Hepatocyte (in vitro differentiated cells): ENCODE data around the gene F8. TPM values are rescaled to one million over a fixed set of nuclear protein-coding genes. Genes with fewer than 3 reads are reported as not detected.
"Not testable (repeated sequence)": the region's sequence is repeated elsewhere in the genome, so short reads cannot be mapped to it uniquely, and the experiment has no call there.

Source experiments
- DNase-seq: peaks from one replicate; pipeline ENCODE4 v3.0.0-alpha.2; 2016; ENCODE audit warnings: low spot score
- H2AFZ ChIP-seq: fragments of 200-600 bp; sonication (generic); 2 replicates; pipeline ENCODE4 v1.6.0; 2016; ENCODE audit warnings: antibody characterized with exemption, mild to moderate bottlenecking
- H3K27ac ChIP-seq: fragments of 200-600 bp; sonication (generic); 2 replicates; pipeline ENCODE4 v1.5.1; 2016; ENCODE audit warnings: mild to moderate bottlenecking
- H3K27me3 ChIP-seq: fragments of 200-600 bp; sonication (generic); 2 replicates; pipeline ENCODE4 v1.6.1; 2016
- H3K36me3 ChIP-seq: fragments of 200-600 bp; sonication (generic); replicated peaks from 2 replicates; pipeline ENCODE4 v1.5.1; 2016; ENCODE audit warnings: low read depth; ENCODE audit not compliant: insufficient read depth
- H3K4me1 ChIP-seq: fragments of 200-600 bp; sonication (generic); 2 replicates; pipeline ENCODE4 v1.5.1; 2016; ENCODE audit warnings: mild to moderate bottlenecking, moderate library complexity; ENCODE audit not compliant: insufficient read depth
- H3K4me2 ChIP-seq: fragments of 200-600 bp; sonication (generic); 2 replicates; pipeline ENCODE4 v1.6.0; 2016
- H3K4me3 ChIP-seq: fragments of 200-600 bp; sonication (generic); 2 replicates; pipeline ENCODE4 v1.5.1; 2016; ENCODE audit warnings: mild to moderate bottlenecking
- H3K79me2 ChIP-seq: fragments of 200-600 bp; sonication (generic); 2 replicates; pipeline ENCODE4 v1.6.0; 2017; ENCODE audit warnings: mild to moderate bottlenecking
- H3K9me2 ChIP-seq: fragments of 200-600 bp; sonication (generic); replicated peaks from 2 replicates; pipeline ENCODE4 v1.6.0; 2017; ENCODE audit warnings: mild to moderate bottlenecking; ENCODE audit not compliant: insufficient read depth
- H3K9me3 ChIP-seq: fragments of 200-600 bp; sonication (generic); 2 replicates; pipeline ENCODE4 v1.5.1; 2016; ENCODE audit warnings: low read depth, mild to moderate bottlenecking
- H4K20me1 ChIP-seq: fragments of 200-600 bp; sonication (generic); 2 replicates; pipeline ENCODE4 v1.6.0; 2016; ENCODE audit warnings: mild to moderate bottlenecking; ENCODE audit not compliant: insufficient read depth, poor library complexity, severe bottlenecking
- EZH2 ChIP-seq: fragments of 200-600 bp; sonication (generic); IDR thresholded peaks from 2 replicates; pipeline ENCODE4 v1.6.1; 2016; ENCODE audit warnings: antibody characterized with exemption, mild to moderate bottlenecking, borderline replicate concordance
- EZH2phosphoT487 ChIP-seq: fragments of 200-600 bp; sonication (generic); IDR thresholded peaks from one replicate; pipeline ENCODE4 v1.6.1; 2018; ENCODE audit warnings: antibody characterized with exemption, mild to moderate bottlenecking, low read depth, moderate library complexity; ENCODE audit not compliant: unreplicated experiment, severe bottlenecking
- WGBS: methylation state at CpG from one replicate; pipeline ENCODE4 v1.1.6; 2016; ENCODE audit warnings: low lambda C conversion rate; ENCODE audit errors: missing lambda C conversion rate; 5-methylcytosine and 5-hydroxymethylcytosine counted together
- polyA plus RNA-seq: library from polyadenylated mRNA; unstranded; fragments of >200 nt; fragmentation: Nextera tagmentation; extraction: Ambion mirVana; gene quantifications from 2 replicates; pipeline ENCODE4 v1.2.1, GENCODE V29; 2016
- total RNA-seq: library from RNA; depleted of rRNA; stranded (reverse); fragments of >200 nt; gene quantifications from 2 replicates; pipeline ENCODE4 v1.2.3, GENCODE V29; 2014
- TF ChIP-seq, protein P1 (sequence below): fragments of 200-600 bp; sonication (generic); IDR thresholded peaks from 2 replicates; pipeline ENCODE4 v1.5.1; 2016; ENCODE audit warnings: antibody characterized with exemption, mild to moderate bottlenecking; ENCODE audit not compliant: poor library complexity

F8 gene
- total and polyA plus RNA-seq, 2 experiments from 2014 or later, result 0.92 to 1.4 TPM

DNA sequence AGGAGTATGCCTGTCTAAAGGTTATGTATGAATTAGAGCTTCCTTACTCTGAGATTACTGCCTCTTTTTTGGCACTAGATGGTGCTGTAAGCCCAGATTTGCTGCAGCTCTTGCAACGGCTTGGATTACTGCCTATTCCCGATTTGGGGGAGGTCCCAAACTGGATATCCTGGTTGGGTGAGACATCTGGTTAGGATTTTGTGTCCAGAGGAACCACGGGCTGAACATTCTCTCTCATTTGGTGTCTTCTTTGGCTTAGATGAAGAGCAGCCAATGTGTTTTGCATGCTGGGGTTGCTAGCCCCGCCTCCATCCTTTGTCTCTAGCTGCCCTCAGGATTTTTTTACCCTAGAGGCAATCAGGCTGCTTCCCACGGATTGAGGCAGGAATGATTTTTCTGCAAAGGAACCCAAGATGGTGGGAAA lies 104.5 kb downstream of the F8 start:
- H3K27me3 ChIP-seq, result no peaks in the 10 kb centered on the region
- no peaks in the 10 kb centered on the region for H4K20me1 ChIP-seq
- no peaks in the 10 kb centered on the region for H3K4me1 ChIP-seq
- no peaks in the 10 kb centered on the region for H3K36me3 ChIP-seq
- H3K4me2 ChIP-seq, result peak overlapping the region; percentile 66
- no peak overlapping the region for H3K4me3 ChIP-seq
- no peaks in the 10 kb centered on the region for H3K9me2 ChIP-seq
- WGBS, result 21% methylated on average over 5 of the region's 5 CpGs
- H2AFZ ChIP-seq, result peak overlapping the region; percentile 25
- H3K9me3 ChIP-seq, result no peaks in the 10 kb centered on the region
- TF ChIP-seq EZH2 (no peak), EZH2phosphoT487 (no peak)
- TF ChIP-seq, protein P1, sequence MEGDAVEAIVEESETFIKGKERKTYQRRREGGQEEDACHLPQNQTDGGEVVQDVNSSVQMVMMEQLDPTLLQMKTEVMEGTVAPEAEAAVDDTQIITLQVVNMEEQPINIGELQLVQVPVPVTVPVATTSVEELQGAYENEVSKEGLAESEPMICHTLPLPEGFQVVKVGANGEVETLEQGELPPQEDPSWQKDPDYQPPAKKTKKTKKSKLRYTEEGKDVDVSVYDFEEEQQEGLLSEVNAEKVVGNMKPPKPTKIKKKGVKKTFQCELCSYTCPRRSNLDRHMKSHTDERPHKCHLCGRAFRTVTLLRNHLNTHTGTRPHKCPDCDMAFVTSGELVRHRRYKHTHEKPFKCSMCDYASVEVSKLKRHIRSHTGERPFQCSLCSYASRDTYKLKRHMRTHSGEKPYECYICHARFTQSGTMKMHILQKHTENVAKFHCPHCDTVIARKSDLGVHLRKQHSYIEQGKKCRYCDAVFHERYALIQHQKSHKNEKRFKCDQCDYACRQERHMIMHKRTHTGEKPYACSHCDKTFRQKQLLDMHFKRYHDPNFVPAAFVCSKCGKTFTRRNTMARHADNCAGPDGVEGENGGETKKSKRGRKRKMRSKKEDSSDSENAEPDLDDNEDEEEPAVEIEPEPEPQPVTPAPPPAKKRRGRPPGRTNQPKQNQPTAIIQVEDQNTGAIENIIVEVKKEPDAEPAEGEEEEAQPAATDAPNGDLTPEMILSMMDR, result peak; percentile 68
- no peak overlapping the region for H3K27ac ChIP-seq
- peak; percentile 65 for DNase-seq
- no peaks in the 10 kb centered on the region for H3K79me2 ChIP-seq

DNA sequence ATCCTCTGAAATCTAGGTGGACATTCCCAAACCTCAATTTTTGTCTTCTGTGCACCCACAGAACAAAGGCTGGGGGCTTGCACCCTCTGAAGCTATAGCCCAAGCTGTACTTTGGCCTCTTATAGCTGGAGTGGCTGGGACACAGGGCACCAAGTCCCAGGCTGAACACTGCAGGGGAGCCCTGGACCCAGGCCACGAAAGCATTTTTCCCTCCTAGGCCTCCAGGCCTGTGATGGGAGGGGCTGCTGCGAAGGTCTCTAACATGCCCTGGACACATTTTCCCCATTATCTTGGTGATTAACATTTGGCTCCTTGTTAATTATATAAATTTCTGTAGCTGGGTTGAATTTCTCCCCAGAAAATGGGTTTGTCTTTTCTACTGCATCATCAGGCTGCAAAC lies 108.5 kb downstream of the F8 start:
- TF ChIP-seq EZH2phosphoT487, result no peak
- TF ChIP-seq, protein P1, result no peak
- no peak for TF ChIP-seq EZH2
- DNase-seq, result no peak

DNA sequence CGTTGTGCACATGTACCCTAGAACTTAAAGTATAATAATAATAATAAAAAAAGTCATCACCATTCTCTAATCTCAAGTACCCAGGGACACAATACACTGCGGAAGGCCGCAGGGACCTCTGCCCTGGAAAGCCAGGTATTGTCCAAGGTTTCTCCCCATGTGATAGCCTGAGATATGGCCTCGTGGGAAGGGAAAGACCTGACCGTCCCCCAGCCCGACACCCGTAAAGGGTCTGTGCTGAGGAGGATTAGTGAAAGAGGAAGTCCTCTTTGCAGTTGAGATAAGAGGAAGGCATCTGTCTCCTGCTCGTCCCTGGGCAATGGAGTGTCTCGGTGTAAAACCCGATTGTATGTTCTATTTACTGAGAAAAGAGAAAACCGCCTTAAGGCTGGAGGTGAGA lies 112.0 kb downstream of the F8 start:
- not testable (repeated sequence) for H3K9me2 ChIP-seq, H3K27me3 ChIP-seq, H3K4me1 ChIP-seq, H4K20me1 ChIP-seq, H3K79me2 ChIP-seq, H3K9me3 ChIP-seq, DNase-seq, H3K4me3 ChIP-seq, H2AFZ ChIP-seq, H3K4me2 ChIP-seq, H3K27ac ChIP-seq, H3K36me3 ChIP-seq
- 84% methylated on average over 11 of the region's 11 CpGs for WGBS

More for the DNA sequence above, 108.5 kb downstream of the F8 start:
- Histone ChIP-seq H2AFZ (no peak overlapping the region), H3K9me3 (no peaks in the 10 kb centered on the region), H3K4me1 (no peaks in the 10 kb centered on the region), H4K20me1 (no peaks in the 10 kb centered on the region), H3K4me3 (no peak overlapping the region), H3K9me2 (no peaks in the 10 kb centered on the region), H3K36me3 (no peaks in the 10 kb centered on the region), H3K4me2 (no peak overlapping the region), H3K79me2 (no peaks in the 10 kb centered on the region), H3K27me3 (no peaks in the 10 kb centered on the region), H3K27ac (no peak overlapping the region)
- WGBS, result 73% methylated on average over 2 of the region's 2 CpGs

DNA sequence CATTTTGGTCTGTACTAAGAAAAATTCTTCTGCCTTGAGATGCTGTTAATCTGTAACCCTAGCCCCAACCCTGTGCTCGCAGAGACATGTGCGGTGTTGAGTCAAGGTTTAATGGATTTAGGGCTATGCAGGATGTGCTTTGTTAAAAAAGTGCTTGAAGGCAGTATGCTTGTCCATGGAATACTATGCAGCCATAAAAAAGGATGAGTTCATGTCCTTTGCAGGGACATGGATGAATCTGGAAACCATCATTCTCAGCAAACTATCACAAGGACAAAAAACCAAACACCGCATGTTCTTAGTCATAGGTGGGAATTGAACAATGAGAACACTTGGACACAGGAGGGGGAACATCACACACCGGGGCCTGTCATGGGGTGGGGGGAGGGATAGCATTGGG lies 112.5 kb downstream of the F8 start:
- not testable (repeated sequence) for H3K9me3 ChIP-seq, H3K79me2 ChIP-seq, H3K4me3 ChIP-seq, DNase-seq, H3K27ac ChIP-seq, H3K4me1 ChIP-seq, H4K20me1 ChIP-seq, H3K4me2 ChIP-seq, H3K27me3 ChIP-seq, H2AFZ ChIP-seq, H3K9me2 ChIP-seq, H3K36me3 ChIP-seq
- 96% methylated on average over 4 of the region's 4 CpGs for WGBS

DNA sequence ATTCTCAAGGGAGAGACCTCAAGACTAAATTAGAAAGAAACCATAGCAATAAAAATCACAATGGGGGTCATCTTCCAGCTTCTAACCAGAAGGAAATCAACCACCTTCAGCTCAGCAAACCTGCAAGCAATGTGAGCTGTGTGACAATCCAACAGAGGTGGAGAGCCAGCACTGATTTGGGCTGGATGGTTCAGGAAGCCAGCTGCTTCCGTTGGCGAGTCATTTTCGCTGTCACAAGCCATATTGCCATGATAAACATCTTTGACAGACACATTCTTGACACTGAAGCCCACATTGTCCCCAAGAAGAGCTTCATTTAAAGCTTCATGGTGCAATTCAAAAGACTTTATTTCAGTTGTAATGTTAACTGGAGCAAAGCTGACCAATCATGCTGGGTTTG lies 113.7 kb downstream of the F8 start:
- Histone ChIP-seq H3K79me2 (no peaks in the 10 kb centered on the region), H3K4me2 (no peak overlapping the region), H3K27me3 (no peaks in the 10 kb centered on the region), H2AFZ (no peak overlapping the region), H3K4me3 (no peak overlapping the region), H3K36me3 (no peaks in the 10 kb centered on the region), H3K9me2 (no peaks in the 10 kb centered on the region), H3K27ac (no peak overlapping the region), H3K4me1 (no peaks in the 10 kb centered on the region), H4K20me1 (no peaks in the 10 kb centered on the region), H3K9me3 (no peaks in the 10 kb centered on the region)
- TF ChIP-seq EZH2, result no peak
- TF ChIP-seq EZH2phosphoT487, result no peak
- TF ChIP-seq, protein P1, result no peak
- WGBS, result 73% methylated on average over 3 of the region's 3 CpGs
- DNase-seq, result no peak
